Ectodermal cell (in vitro differentiated cells): ENCODE data around the gene SNX5.

Experiments used
- H3K27ac ChIP-seq: 2 replicates; pipeline ENCODE4 v1.7.0; 2013; ENCODE audit warnings: mild to moderate bottlenecking, low read depth, low read length; ENCODE audit not compliant: insufficient read depth, poor library complexity, severe bottlenecking
- H3K27me3 ChIP-seq: 2 replicates; pipeline ENCODE4 v1.7.0; 2013; ENCODE audit warnings: mild to moderate bottlenecking, low read length; ENCODE audit not compliant: insufficient read depth, control insufficient read depth, poor library complexity, severe bottlenecking
- H3K36me3 ChIP-seq: one replicate; pipeline ENCODE4 v1.7.0; 2013; ENCODE audit warnings: low read length; ENCODE audit not compliant: control insufficient read depth, insufficient read depth
- H3K4me1 ChIP-seq: one replicate; pipeline ENCODE4 v1.7.0; 2013; ENCODE audit warnings: low read length; ENCODE audit not compliant: control insufficient read depth, insufficient read depth
- H3K4me3 ChIP-seq: 2 replicates; pipeline ENCODE4 v1.7.0; 2013; ENCODE audit warnings: low read depth, low read length, control low read depth; ENCODE audit not compliant: insufficient read depth
- H3K9me3 ChIP-seq: 2 replicates; pipeline ENCODE4 v1.7.0; 2013; ENCODE audit warnings: mild to moderate bottlenecking, low read length, moderate library complexity; ENCODE audit not compliant: control insufficient read depth
- WGBS, 2 experiments: methylation state at CpG; one replicate each; pipeline ENCODE4 v1.1.7; 2013; ENCODE audit warnings: missing lambda C conversion rate in 2 of 2; 5-methylcytosine and 5-hydroxymethylcytosine counted together

Gene SNX5

GRCh38 chr20:18006684-18007083, 38.1 kb upstream of the SNX5 start:
- Histone ChIP-seq H3K27ac (no peak overlapping the region), H3K4me1 (peaks cover 5% of the 10 kb centered on the region), H3K27me3 (no peaks in the 10 kb centered on the region), H3K36me3 (no peaks in the 10 kb centered on the region), H3K4me3 (no peak overlapping the region), H3K9me3 (no peaks in the 10 kb centered on the region)
- WGBS, 2 experiments: 92 to 97% methylated on average over 7 of the region's 7 CpGs

DNA sequence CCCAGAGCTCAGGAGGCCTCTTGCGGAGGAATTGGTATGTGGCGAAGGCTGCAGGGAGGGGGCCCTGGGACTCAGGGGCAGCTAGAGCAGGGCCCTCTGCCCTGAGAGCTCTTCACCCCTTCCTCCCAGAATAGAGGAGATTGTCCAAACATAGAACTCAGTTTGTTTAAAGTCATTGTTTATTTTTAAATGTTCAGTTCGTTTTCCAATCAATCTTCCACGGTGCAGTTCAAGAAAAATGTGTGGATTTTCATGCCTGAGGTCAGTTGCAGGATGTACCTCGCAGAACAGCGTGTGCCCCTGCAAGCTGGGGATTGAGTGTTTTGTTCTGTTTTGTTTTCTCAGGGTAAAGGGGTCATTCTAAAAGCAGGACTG, 37.4 kb upstream of the SNX5 start:
- 88 to 90% methylated on average over 6 of the region's 6 CpGs for WGBS, 2 experiments
- H3K4me3 ChIP-seq: no peak overlapping the region
- no peaks in the 10 kb centered on the region for H3K36me3 ChIP-seq
- H3K27me3 ChIP-seq: no peaks in the 10 kb centered on the region
- H3K27ac ChIP-seq: no peak overlapping the region
- H3K4me1 ChIP-seq: peaks cover 5% of the 10 kb centered on the region
- no peaks in the 10 kb centered on the region for H3K9me3 ChIP-seq

GRCh38 chr20:18005170-18005989, 36.8 kb upstream of the SNX5 start:
- Histone ChIP-seq H3K27me3 (no peaks in the 10 kb centered on the region), H3K4me3 (no peak overlapping the region), H3K4me1 (peaks cover 5% of the 10 kb centered on the region), H3K9me3 (no peaks in the 10 kb centered on the region), H3K36me3 (no peaks in the 10 kb centered on the region), H3K27ac (no peak overlapping the region)
- 88 to 90% methylated on average over 21 of the region's 21 CpGs for WGBS, 2 experiments

GRCh38 chr20:18004384-18005031, 35.9 kb upstream of the SNX5 start:
- Histone ChIP-seq H3K4me1 (peaks cover 5% of the 10 kb centered on the region), H3K27ac (no peak overlapping the region), H3K9me3 (no peaks in the 10 kb centered on the region), H3K36me3 (no peaks in the 10 kb centered on the region), H3K27me3 (no peaks in the 10 kb centered on the region), H3K4me3 (no peak overlapping the region)
- 84 to 86% methylated on average over 8 of the region's 8 CpGs for WGBS, 2 experiments

GRCh38 chr20:18003897-18004296, 35.3 kb upstream of the SNX5 start:
- H3K27ac ChIP-seq: no peak overlapping the region
- no peaks in the 10 kb centered on the region for H3K9me3 ChIP-seq
- H3K27me3 ChIP-seq: no peaks in the 10 kb centered on the region
- H3K4me3 ChIP-seq: no peak overlapping the region
- H3K36me3 ChIP-seq: no peaks in the 10 kb centered on the region
- WGBS, 2 experiments: 80 to 83% methylated on average over 5 of the region's 5 CpGs
- peaks cover 5% of the 10 kb centered on the region for H3K4me1 ChIP-seq

GRCh38 chr20:18001131-18001921, 32.7 kb upstream of the SNX5 start:
- Histone ChIP-seq H3K27me3 (no peaks in the 10 kb centered on the region), H3K4me3 (no peak overlapping the region), H3K27ac (no peak overlapping the region), H3K36me3 (no peaks in the 10 kb centered on the region), H3K4me1 (peaks cover 7% of the 10 kb centered on the region), H3K9me3 (no peaks in the 10 kb centered on the region)
- WGBS, 2 experiments: 77 to 83% methylated on average over 9 of the region's 10 CpGs

GRCh38 chr20:17999566-17999965, 31.0 kb upstream of the SNX5 start:
- H3K36me3 ChIP-seq: no peaks in the 10 kb centered on the region
- 87 to 92% methylated on average over 4 of the region's 4 CpGs for WGBS, 2 experiments
- H3K9me3 ChIP-seq: no peaks in the 10 kb centered on the region
- H3K4me3 ChIP-seq: no peak overlapping the region
- no peaks in the 10 kb centered on the region for H3K27me3 ChIP-seq
- peaks cover 4% of the 10 kb centered on the region for H3K4me1 ChIP-seq
- H3K27ac ChIP-seq: no peak overlapping the region

DNA sequence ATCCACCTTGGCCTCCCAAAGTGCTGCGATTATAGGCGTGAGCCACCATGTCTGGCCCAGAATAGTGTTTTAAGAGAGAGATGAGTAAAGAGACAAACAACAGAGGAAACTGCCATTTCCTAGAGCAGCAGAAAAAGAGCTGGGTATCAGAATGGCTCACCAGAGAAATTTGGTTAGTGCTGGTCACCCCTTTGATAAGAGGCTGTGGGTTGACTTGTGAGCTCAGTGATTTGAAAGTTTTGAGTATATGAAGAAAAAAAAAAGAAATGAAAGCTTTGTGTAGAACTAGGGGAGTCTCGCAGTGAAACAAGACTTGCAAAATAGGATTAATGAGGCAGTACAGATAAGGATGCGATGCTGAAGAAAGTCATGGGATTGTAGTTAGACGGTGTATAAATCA, 29.9 kb upstream of the SNX5 start:
- no peak overlapping the region for H3K27ac ChIP-seq
- H3K27me3 ChIP-seq: no peaks in the 10 kb centered on the region
- peaks cover 4% of the 10 kb centered on the region for H3K4me1 ChIP-seq
- no peaks in the 10 kb centered on the region for H3K9me3 ChIP-seq
- no peak overlapping the region for H3K4me3 ChIP-seq
- no peaks in the 10 kb centered on the region for H3K36me3 ChIP-seq
- WGBS, 2 experiments: 95% methylated on average over 5 of the region's 5 CpGs

DNA sequence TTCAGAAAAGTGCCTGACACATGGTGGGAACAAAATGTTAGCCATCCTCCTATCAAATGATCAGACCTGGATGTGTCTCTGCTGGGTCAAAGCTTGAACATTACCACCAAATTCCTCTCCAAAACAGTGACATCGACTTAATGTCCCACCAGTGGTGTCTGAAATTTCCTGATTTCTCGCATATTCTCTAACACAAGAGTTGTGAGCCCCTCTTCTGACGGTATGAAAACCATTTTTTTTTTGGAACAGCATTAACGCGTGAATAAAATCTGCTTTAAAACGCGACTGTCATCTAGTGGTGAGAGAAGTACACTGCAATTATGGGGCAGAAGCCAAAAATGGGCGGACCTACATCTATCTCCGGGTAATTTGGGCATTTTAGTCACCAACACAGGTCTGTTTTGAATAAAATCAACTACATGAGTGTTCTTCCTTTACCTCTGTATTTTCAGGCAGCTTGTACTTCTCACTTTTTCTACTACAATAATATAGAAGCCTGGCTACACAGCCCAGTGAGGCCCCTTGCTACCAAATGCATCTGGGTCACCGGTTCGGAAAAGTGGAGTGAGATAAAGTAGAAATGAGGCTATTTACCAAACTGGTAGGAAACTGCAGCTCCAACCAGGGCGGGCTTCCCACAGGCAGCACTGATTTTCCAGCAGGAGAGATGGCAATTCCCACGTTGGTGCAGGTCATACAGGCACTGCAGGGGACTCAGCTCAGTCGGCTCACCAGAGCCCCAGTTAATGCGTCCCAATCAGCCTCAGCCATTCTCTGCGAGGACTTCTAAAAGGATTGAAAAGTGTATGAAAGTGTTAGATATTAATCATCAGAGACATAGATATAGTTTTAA, 27.6 kb upstream of the SNX5 start:
- WGBS, 2 experiments: 27 to 34% methylated on average over 15 to 16 of the region's 16 CpGs
- Histone ChIP-seq H3K9me3 (no peaks in the 10 kb centered on the region), H3K4me3 (no peak overlapping the region), H3K36me3 (no peaks in the 10 kb centered on the region), H3K4me1 (peaks cover 4% of the 10 kb centered on the region), H3K27me3 (no peaks in the 10 kb centered on the region), H3K27ac (no peak overlapping the region)
